Duodenal mucosa (tissue), 2 donors: Measurements from ENCODE around the gene S100Z.

Experiments used
- H3K27ac ChIP-seq: one replicate; pipeline ENCODE4 v1.7.0; 2013; ENCODE audit warnings: low read depth, low read length
- H3K27me3 ChIP-seq, 2 donors: one replicate each; pipeline ENCODE4 v1.7.0; 2013; ENCODE audit warnings: low read length in 2 of 2, control low read depth in 1 of 2; ENCODE audit not compliant: insufficient read depth in 2 of 2, control insufficient read depth in 1 of 2
- H3K36me3 ChIP-seq, 2 donors: one replicate each; pipeline ENCODE4 v1.7.0; 2013; ENCODE audit warnings: low read length in 2 of 2, control low read depth in 1 of 2; ENCODE audit not compliant: insufficient read depth in 2 of 2, control insufficient read depth in 1 of 2
- H3K4me1 ChIP-seq, 2 donors: one replicate each; pipeline ENCODE4 v1.7.0; 2013; ENCODE audit warnings: low read length in 2 of 2, control low read depth in 1 of 2; ENCODE audit not compliant: insufficient read depth in 2 of 2, control insufficient read depth in 1 of 2
- H3K4me3 ChIP-seq, 2 donors: one replicate each; pipeline ENCODE4 v1.7.0; 2013; ENCODE audit warnings: low read length in 2 of 2, low read depth in 1 of 2
- H3K9ac ChIP-seq, 2 donors: one replicate each; pipeline ENCODE4 v1.7.0; 2013; ENCODE audit warnings: low read length in 2 of 2, low read depth in 1 of 2
- H3K9me3 ChIP-seq, 2 donors: one replicate each; pipeline ENCODE4 v1.7.0; 2013; ENCODE audit warnings: low read length in 2 of 2, control low read depth in 1 of 2; ENCODE audit not compliant: control insufficient read depth in 1 of 2

S100Z gene

GRCh38 chr5:76918539-76918938, 68.7 kb downstream of the S100Z start:
- no peak overlapping the region for H3K27ac ChIP-seq
- no peaks in the 10 kb centered on the region for H3K36me3 ChIP-seq
- peaks cover 0 to 4% of the 10 kb centered on the region in 2 donors for H3K9me3 ChIP-seq
- no peaks in the 10 kb centered on the region for H3K4me1 ChIP-seq
- H3K9ac ChIP-seq = no peak overlapping the region
- no peaks in the 10 kb centered on the region for H3K27me3 ChIP-seq
- no peak overlapping the region for H3K4me3 ChIP-seq

GRCh38 chr5:76920491-76920890, 70.7 kb downstream of the S100Z start:
- H3K27me3 ChIP-seq = no peaks in the 10 kb centered on the region
- no peaks in the 10 kb centered on the region for H3K4me1 ChIP-seq
- no peaks in the 10 kb centered on the region for H3K36me3 ChIP-seq
- no peaks in the 10 kb centered on the region for H3K9me3 ChIP-seq
- no peak overlapping the region for H3K27ac ChIP-seq
- no peak overlapping the region for H3K9ac ChIP-seq
- no peak overlapping the region for H3K4me3 ChIP-seq

- H3K27ac ChIP-seq = no peak overlapping the region
- H3K27me3 ChIP-seq = peaks cover 0 to 2% of the 10 kb centered on the region in 2 donors
- no peaks in the 10 kb centered on the region for H3K4me1 ChIP-seq
- no peak overlapping the region for H3K4me3 ChIP-seq
- H3K9me3 ChIP-seq = no peaks in the 10 kb centered on the region
- no peaks in the 10 kb centered on the region for H3K36me3 ChIP-seq
- no peak overlapping the region for H3K9ac ChIP-seq
Measured at GRCh38 chr5:76926329-76927105, 76.7 kb downstream of the S100Z start.

GRCh38 chr5:76927961-76928360, 78.1 kb downstream of the S100Z start:
- peaks cover 0 to 2% of the 10 kb centered on the region in 2 donors for H3K27me3 ChIP-seq
- H3K27ac ChIP-seq = no peak overlapping the region
- H3K4me3 ChIP-seq = no peak overlapping the region
- H3K36me3 ChIP-seq = no peaks in the 10 kb centered on the region
- no peaks in the 10 kb centered on the region for H3K4me1 ChIP-seq
- no peaks in the 10 kb centered on the region for H3K9me3 ChIP-seq
- H3K9ac ChIP-seq = no peak overlapping the region

- Histone ChIP-seq H3K4me1 (no peaks in the 10 kb centered on the region), H3K9ac (no peak overlapping the region), H3K27ac (no peak overlapping the region), H3K9me3 (no peaks in the 10 kb centered on the region), H3K36me3 (no peaks in the 10 kb centered on the region), H3K27me3 (peaks cover 0 to 2% of the 10 kb centered on the region in 2 donors), H3K4me3 (no peak overlapping the region)
Measured at GRCh38 chr5:76930083-76930482, 80.3 kb downstream of the S100Z start.

- Histone ChIP-seq H3K27ac (no peak overlapping the region), H3K9ac (no peak overlapping the region), H3K4me3 (no peak overlapping the region), H3K9me3 (no peaks in the 10 kb centered on the region), H3K36me3 (no peaks in the 10 kb centered on the region), H3K4me1 (no peaks in the 10 kb centered on the region), H3K27me3 (no peaks in the 10 kb centered on the region)
Measured at GRCh38 chr5:76938177-76938576, 88.4 kb downstream of the S100Z start.

GRCh38 chr5:76941000-76941399, 91.2 kb downstream of the S100Z start:
- no peak overlapping the region for H3K9ac ChIP-seq
- H3K4me3 ChIP-seq = no peak overlapping the region
- H3K4me1 ChIP-seq = no peaks in the 10 kb centered on the region
- H3K9me3 ChIP-seq = no peaks in the 10 kb centered on the region
- no peak overlapping the region for H3K27ac ChIP-seq
- H3K36me3 ChIP-seq = no peaks in the 10 kb centered on the region
- H3K27me3 ChIP-seq = no peaks in the 10 kb centered on the region

GRCh38 chr5:76941442-76941841, 91.6 kb downstream of the S100Z start:
- Histone ChIP-seq H3K9ac (no peak overlapping the region), H3K4me3 (no peak overlapping the region), H3K27ac (no peak overlapping the region), H3K36me3 (no peaks in the 10 kb centered on the region), H3K27me3 (no peaks in the 10 kb centered on the region), H3K4me1 (no peaks in the 10 kb centered on the region), H3K9me3 (no peaks in the 10 kb centered on the region)

- H3K9me3 ChIP-seq = no peaks in the 10 kb centered on the region
- no peak overlapping the region for H3K27ac ChIP-seq
- H3K4me1 ChIP-seq = no peaks in the 10 kb centered on the region
- H3K36me3 ChIP-seq = no peaks in the 10 kb centered on the region
- H3K27me3 ChIP-seq = no peaks in the 10 kb centered on the region
- H3K4me3 ChIP-seq = no peak overlapping the region
- no peak overlapping the region for H3K9ac ChIP-seq
Measured at GRCh38 chr5:76942581-76942980, 92.8 kb downstream of the S100Z start.

GRCh38 chr5:76943006-76943405, 93.2 kb downstream of the S100Z start:
- no peak overlapping the region for H3K9ac ChIP-seq
- no peaks in the 10 kb centered on the region for H3K36me3 ChIP-seq
- H3K9me3 ChIP-seq = no peaks in the 10 kb centered on the region
- H3K4me1 ChIP-seq = no peaks in the 10 kb centered on the region
- H3K27me3 ChIP-seq = no peaks in the 10 kb centered on the region
- H3K27ac ChIP-seq = no peak overlapping the region
- H3K4me3 ChIP-seq = no peak overlapping the region
